SU-DHL-6 (cell line): ENCODE results near the gene DSG3.

Source experiments
- H2AFZ ChIP-seq: fragments of 200-600 bp; sonication (generic); 2 replicates; pipeline ENCODE4 v1.6.1; 2014; ENCODE audit warnings: low read depth, mild to moderate bottlenecking, moderate library complexity, mixed read lengths, antibody characterized with exemption, low read length; ENCODE audit not compliant: severe bottlenecking
- H3F3A ChIP-seq: fragments of 200-600 bp; shearing (Covaris generic); 2 replicates; pipeline ENCODE4 v1.6.0; 2016; ENCODE audit warnings: antibody characterized with exemption, mild to moderate bottlenecking; ENCODE audit not compliant: insufficient read depth
- H3K27ac ChIP-seq: fragments of 200-600 bp; sonication (generic); 2 replicates; pipeline ENCODE4 v1.5.1; 2016; ENCODE audit warnings: low read depth, mild to moderate bottlenecking, low read length, moderate library complexity, mixed read lengths
- H3K27me3 ChIP-seq: fragments of 200-600 bp; sonication (generic), shearing (Covaris generic); 2 replicates; pipeline ENCODE4 v1.6.0; 2014; ENCODE audit warnings: mild to moderate bottlenecking, low read length
- H3K36me3 ChIP-seq: fragments of 200-600 bp; sonication (generic); 2 replicates; pipeline ENCODE4 v1.6.1; 2014; ENCODE audit warnings: mild to moderate bottlenecking, low read length, mixed read lengths
- H3K4me2 ChIP-seq: fragments of 300-600, 200-600 bp; shearing (Covaris generic), sonication (generic); 2 replicates; pipeline ENCODE4 v1.6.0; 2014; ENCODE audit warnings: low read length, low read depth, mild to moderate bottlenecking; ENCODE audit not compliant: poor library complexity, severe bottlenecking
- H3K4me3 ChIP-seq: fragments of 200-600 bp; sonication (generic); 2 replicates; pipeline ENCODE4 v1.5.1; 2014; ENCODE audit warnings: antibody characterized with exemption, low read length, mild to moderate bottlenecking, mixed read lengths; ENCODE audit not compliant: insufficient read depth, poor library complexity, severe bottlenecking
- H3K79me2 ChIP-seq: fragments of 200-600 bp; sonication (generic); 2 replicates; pipeline ENCODE4 v1.6.1; 2014; ENCODE audit warnings: mild to moderate bottlenecking, low read length, moderate library complexity; ENCODE audit not compliant: insufficient read depth
- H3K9ac ChIP-seq: fragments of 200-600 bp; sonication (generic); 2 replicates; pipeline ENCODE4 v1.7.0; 2014; ENCODE audit warnings: mild to moderate bottlenecking, low read length
- H3K9me2 ChIP-seq: fragments of 200-600 bp; sonication (generic); replicated peaks from 2 replicates; pipeline ENCODE4 v1.6.1; 2014; ENCODE audit warnings: low read length; ENCODE audit not compliant: insufficient read depth
- H3K9me3 ChIP-seq: fragments of 200-600 bp; sonication (generic); 2 replicates; pipeline ENCODE4 v1.6.1; 2014; ENCODE audit warnings: low read length, mixed read lengths; ENCODE audit not compliant: insufficient read depth
- H4K20me1 ChIP-seq: fragments of 200-600 bp; sonication (generic); 2 replicates; pipeline ENCODE4 v1.6.1; 2014; ENCODE audit warnings: low read depth, mild to moderate bottlenecking, antibody characterized with exemption, low read length, moderate library complexity, mixed read lengths
- EZH2phosphoT487 ChIP-seq: fragments of 200-600 bp; sonication (generic), shearing (Covaris generic); conservative IDR thresholded peaks from 2 replicates; pipeline ENCODE4 v1.6.1; 2018; ENCODE audit warnings: mild to moderate bottlenecking, antibody characterized with exemption, low read length, moderate library complexity, mixed read lengths
- TF ChIP-seq, protein P1 (sequence below): fragments of 200-600 bp; sonication (generic); IDR thresholded peaks from one replicate; pipeline ENCODE4 v1.5.1; 2017; ENCODE audit warnings: antibody characterized with exemption, mild to moderate bottlenecking, low read length, moderate library complexity; ENCODE audit not compliant: insufficient read depth, poor library complexity, severe bottlenecking

The DSG3 gene

DNA sequence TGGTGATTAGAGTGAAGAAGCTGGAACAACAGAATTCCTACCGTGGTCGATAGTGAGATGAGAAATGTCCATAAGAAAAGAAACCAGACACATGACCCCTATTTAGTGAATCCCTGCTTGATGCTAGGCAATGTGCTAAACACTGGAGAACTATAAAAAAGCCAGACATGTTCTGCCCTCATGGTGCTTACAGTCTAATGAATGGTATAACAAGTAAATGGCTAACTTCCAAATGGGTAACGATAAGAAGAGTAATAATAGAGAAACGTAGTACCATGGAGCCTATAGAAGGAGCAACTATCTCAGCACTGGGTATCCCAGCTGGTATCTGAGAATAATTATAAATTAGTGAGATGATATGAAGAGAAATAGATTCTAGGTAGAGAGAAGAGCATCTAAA is 55.5 kb downstream of the DSG3 start:
- H3K79me2 ChIP-seq = no peaks in the 10 kb centered on the region
- no peaks in the 10 kb centered on the region for H3K9me3 ChIP-seq
- H3K9ac ChIP-seq = no peak overlapping the region
- no peaks in the 10 kb centered on the region for H3K27me3 ChIP-seq
- no peaks in the 10 kb centered on the region for H3K36me3 ChIP-seq
- no peak overlapping the region for H3K4me3 ChIP-seq
- H3K4me2 ChIP-seq = no peak overlapping the region
- no peak overlapping the region for H3K27ac ChIP-seq
- H3K9me2 ChIP-seq = no peaks in the 10 kb centered on the region
- no peaks in the 10 kb centered on the region for H4K20me1 ChIP-seq
- no peaks in the 10 kb centered on the region for H3F3A ChIP-seq
- no peak overlapping the region for H2AFZ ChIP-seq
- TF ChIP-seq, protein P1, sequence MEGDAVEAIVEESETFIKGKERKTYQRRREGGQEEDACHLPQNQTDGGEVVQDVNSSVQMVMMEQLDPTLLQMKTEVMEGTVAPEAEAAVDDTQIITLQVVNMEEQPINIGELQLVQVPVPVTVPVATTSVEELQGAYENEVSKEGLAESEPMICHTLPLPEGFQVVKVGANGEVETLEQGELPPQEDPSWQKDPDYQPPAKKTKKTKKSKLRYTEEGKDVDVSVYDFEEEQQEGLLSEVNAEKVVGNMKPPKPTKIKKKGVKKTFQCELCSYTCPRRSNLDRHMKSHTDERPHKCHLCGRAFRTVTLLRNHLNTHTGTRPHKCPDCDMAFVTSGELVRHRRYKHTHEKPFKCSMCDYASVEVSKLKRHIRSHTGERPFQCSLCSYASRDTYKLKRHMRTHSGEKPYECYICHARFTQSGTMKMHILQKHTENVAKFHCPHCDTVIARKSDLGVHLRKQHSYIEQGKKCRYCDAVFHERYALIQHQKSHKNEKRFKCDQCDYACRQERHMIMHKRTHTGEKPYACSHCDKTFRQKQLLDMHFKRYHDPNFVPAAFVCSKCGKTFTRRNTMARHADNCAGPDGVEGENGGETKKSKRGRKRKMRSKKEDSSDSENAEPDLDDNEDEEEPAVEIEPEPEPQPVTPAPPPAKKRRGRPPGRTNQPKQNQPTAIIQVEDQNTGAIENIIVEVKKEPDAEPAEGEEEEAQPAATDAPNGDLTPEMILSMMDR = no peak
- no peak for TF ChIP-seq EZH2phosphoT487

DNA sequence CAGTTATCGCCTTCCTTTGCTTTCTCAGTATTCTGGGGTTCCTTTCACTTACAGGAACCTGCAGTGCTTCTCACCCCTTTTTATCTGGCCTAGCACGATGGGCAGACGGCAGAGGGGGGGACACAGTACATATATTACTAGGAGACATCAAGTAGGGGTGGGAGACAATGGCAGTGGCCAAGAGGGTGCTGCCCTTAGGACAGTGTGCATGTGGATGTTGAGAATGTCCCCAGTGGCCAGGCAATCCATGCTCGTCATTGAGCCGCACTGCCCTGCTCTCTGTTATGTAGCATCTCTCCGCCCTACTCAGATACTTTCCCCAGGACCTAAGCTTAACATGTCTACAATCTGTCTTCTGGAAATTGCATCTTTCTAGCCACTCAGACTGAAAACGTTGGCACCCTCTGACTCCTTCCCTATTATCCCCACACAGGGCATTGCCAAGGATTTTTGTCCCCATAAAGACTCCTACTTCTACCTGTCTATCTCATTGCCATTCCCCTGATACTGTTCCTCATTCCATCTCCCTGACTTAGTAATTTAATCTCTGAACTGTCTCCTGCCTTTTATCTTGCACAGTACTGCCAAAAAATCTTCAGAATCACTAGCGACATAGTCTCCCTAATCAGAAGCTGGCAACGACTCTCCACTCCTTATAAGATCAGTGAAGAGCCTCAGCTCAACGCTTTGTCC is 57.1 kb downstream of the DSG3 start:
- no peaks in the 10 kb centered on the region for H3K79me2 ChIP-seq
- no peak overlapping the region for H3K4me3 ChIP-seq
- no peaks in the 10 kb centered on the region for H3K9me3 ChIP-seq
- H3K9me2 ChIP-seq = no peaks in the 10 kb centered on the region
- H4K20me1 ChIP-seq = no peaks in the 10 kb centered on the region
- no peaks in the 10 kb centered on the region for H3K27me3 ChIP-seq
- H3F3A ChIP-seq = no peaks in the 10 kb centered on the region
- no peak overlapping the region for H3K9ac ChIP-seq
- no peaks in the 10 kb centered on the region for H3K36me3 ChIP-seq
- no peak overlapping the region for H2AFZ ChIP-seq
- no peak overlapping the region for H3K4me2 ChIP-seq
- no peak overlapping the region for H3K27ac ChIP-seq
- no peak for TF ChIP-seq EZH2phosphoT487
- TF ChIP-seq, protein P1 = no peak

DNA sequence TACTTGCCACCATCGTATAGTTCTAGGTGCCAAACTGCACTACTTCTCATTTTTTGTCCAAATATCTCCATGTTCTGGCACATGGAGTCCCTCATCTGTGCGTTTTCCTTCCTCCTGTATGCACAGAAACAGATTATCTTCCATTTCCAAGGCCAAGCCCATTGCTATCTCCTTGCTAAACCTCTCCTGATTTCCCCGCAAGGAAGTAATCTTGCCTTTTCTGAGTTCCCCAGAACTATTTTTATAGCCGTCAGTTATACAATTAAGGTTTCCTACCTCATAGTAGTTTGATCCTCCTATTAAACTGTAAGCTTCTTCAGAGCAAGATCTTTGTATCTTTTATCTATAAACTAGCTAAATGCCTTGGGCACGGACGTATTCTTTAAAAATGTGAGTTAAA is 57.6 kb downstream of the DSG3 start:
- Histone ChIP-seq H3K4me2 (no peak overlapping the region), H2AFZ (no peak overlapping the region), H3K9me2 (no peaks in the 10 kb centered on the region), H3K27me3 (no peaks in the 10 kb centered on the region), H3K79me2 (no peaks in the 10 kb centered on the region), H3K9me3 (no peaks in the 10 kb centered on the region), H3F3A (no peaks in the 10 kb centered on the region), H3K4me3 (no peak overlapping the region), H4K20me1 (no peaks in the 10 kb centered on the region), H3K9ac (no peak overlapping the region), H3K27ac (no peak overlapping the region), H3K36me3 (no peaks in the 10 kb centered on the region)
- TF ChIP-seq, protein P1 = no peak
- TF ChIP-seq EZH2phosphoT487 = no peak
